ENCODE measurements around the gene IL6.

DNA sequence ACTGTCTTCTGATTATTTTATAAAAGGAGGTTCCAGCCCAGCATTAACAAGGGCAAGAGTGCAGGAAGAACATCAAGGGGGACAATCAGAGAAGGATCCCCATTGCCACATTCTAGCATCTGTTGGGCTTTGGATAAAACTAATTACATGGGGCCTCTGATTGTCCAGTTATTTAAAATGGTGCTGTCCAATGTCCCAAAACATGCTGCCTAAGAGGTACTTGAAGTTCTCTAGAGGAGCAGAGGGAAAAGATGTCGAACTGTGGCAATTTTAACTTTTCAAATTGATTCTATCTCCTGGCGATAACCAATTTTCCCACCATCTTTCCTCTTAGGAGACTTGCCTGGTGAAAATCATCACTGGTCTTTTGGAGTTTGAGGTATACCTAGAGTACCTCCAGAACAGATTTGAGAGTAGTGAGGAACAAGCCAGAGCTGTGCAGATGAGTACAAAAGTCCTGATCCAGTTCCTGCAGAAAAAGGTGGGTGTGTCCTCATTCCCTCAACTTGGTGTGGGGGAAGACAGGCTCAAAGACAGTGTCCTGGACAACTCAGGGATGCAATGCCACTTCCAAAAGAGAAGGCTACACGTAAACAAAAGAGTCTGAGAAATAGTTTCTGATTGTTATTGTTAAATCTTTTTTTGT is 2.3 kb downstream of the IL6 start:
- TF ChIP-seq, protein P1, sequence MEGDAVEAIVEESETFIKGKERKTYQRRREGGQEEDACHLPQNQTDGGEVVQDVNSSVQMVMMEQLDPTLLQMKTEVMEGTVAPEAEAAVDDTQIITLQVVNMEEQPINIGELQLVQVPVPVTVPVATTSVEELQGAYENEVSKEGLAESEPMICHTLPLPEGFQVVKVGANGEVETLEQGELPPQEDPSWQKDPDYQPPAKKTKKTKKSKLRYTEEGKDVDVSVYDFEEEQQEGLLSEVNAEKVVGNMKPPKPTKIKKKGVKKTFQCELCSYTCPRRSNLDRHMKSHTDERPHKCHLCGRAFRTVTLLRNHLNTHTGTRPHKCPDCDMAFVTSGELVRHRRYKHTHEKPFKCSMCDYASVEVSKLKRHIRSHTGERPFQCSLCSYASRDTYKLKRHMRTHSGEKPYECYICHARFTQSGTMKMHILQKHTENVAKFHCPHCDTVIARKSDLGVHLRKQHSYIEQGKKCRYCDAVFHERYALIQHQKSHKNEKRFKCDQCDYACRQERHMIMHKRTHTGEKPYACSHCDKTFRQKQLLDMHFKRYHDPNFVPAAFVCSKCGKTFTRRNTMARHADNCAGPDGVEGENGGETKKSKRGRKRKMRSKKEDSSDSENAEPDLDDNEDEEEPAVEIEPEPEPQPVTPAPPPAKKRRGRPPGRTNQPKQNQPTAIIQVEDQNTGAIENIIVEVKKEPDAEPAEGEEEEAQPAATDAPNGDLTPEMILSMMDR (IDR thresholded peaks at IDR 0.05) = no peak
- no peak for TF ChIP-seq POLR2AphosphoS5 (IDR thresholded peaks at IDR 0.05)
- no peak for TF ChIP-seq POLR2A (IDR thresholded peaks at IDR 0.05)
- no peak for TF ChIP-seq EP300 (IDR thresholded peaks at IDR 0.05)

Measured in sigmoid colon (tissue), 4 donors.